Inflammatory macrophage (primary cell): ENCODE measurements around the gene IARS1.

ENCODE experiments used
- DNase-seq, 2 donors: peaks; one replicate each; pipeline ENCODE4 v3.0.0-alpha.2; 2020 to 2022

The IARS1 gene

GRCh38 chr9:92295240-92295790 lies 1.8 kb upstream of the IARS1 start:
- DNase-seq: no peak

- DNase-seq: peak in 1 of 2 donors; percentile 4
Measured at GRCh38 chr9:92294297-92294676, 790 bp upstream of the IARS1 start.

- DNase-seq: peak in 1 of 2 donors; percentile 10
Measured at GRCh38 chr9:92293075-92293354, 482 bp downstream of the IARS1 start.

- DNase-seq: peak; percentile 48 to 64
Measured at GRCh38 chr9:92292338-92293074, 991 bp downstream of the IARS1 start.

GRCh38 chr9:92291577-92291976 lies 1.9 kb downstream of the IARS1 start:
- no peak for DNase-seq

GRCh38 chr9:92290785-92291429 lies 2.6 kb downstream of the IARS1 start:
- no peak for DNase-seq

GRCh38 chr9:92289708-92290390 lies 3.6 kb downstream of the IARS1 start:
- no peak for DNase-seq

GRCh38 chr9:92279302-92279701 lies 14.2 kb downstream of the IARS1 start:
- DNase-seq: no peak

GRCh38 chr9:92278110-92278509 lies 15.4 kb downstream of the IARS1 start:
- DNase-seq: no peak

- peak in 1 of 2 donors; percentile 9 for DNase-seq
Measured at GRCh38 chr9:92276331-92277032, 17.0 kb downstream of the IARS1 start.

- peak; percentile 17 to 23 for DNase-seq
Measured at GRCh38 chr9:92275541-92275940, 18.0 kb downstream of the IARS1 start.

GRCh38 chr9:92270511-92270910 lies 23.0 kb downstream of the IARS1 start:
- DNase-seq: peak in 1 of 2 donors; percentile 27

GRCh38 chr9:92266486-92266885 lies 27.0 kb downstream of the IARS1 start:
- no peak for DNase-seq

GRCh38 chr9:92265154-92265553 lies 28.3 kb downstream of the IARS1 start:
- peak in 1 of 2 donors; percentile 29 for DNase-seq

- DNase-seq: no peak
Measured at GRCh38 chr9:92263131-92263530, 30.4 kb downstream of the IARS1 start.

- no peak for DNase-seq
Measured at GRCh38 chr9:92257327-92257726, 36.2 kb downstream of the IARS1 start.

GRCh38 chr9:92254381-92255337 lies 38.8 kb downstream of the IARS1 start:
- DNase-seq: no peak

- no peak for DNase-seq
Measured at GRCh38 chr9:92253656-92254055, 39.8 kb downstream of the IARS1 start.

- no peak for DNase-seq
Measured at GRCh38 chr9:92247981-92248380, 45.5 kb downstream of the IARS1 start.

- DNase-seq: no peak
Measured at GRCh38 chr9:92247296-92247695, 46.2 kb downstream of the IARS1 start.

GRCh38 chr9:92245005-92245797 lies 48.3 kb downstream of the IARS1 start:
- peak in 1 of 2 donors; percentile 7 for DNase-seq
